Measurements from ENCODE around the gene C11orf86.
"Not testable (repeated sequence)": the region's sequence is repeated elsewhere in the genome, so short reads cannot be mapped to it uniquely, and the experiment has no call there.

The C11orf86 gene

DNA sequence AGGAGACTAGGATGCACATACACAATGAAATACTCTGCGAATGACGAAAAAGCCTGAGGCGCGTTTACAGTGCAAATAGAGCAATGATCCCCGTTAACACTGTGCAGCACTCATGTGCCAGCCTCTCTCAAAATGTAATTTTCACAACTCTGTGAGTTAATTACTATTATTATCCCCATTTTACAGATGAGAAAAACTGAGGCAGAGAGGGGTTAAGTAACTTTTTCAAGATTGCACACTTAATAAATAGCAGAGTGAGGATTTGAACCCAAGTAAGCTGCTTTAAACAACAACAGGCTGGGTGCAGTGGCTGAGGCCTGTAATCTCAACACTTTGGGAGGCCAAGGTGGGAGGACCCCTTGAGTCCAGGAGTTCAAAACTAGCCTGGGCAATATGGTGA lies 26.2 kb downstream of the C11orf86 start:
- ChIA-PET POLR2A (no interaction called here), CTCF (interaction anchor here (0.9 to 1.5 kb wide), 2 partner anchors 13 to 20 kb away, joined by 3 to 6 read pairs; partner anchors contain the start of gene SYT12)
- DNase-seq (ENCODE audit: extremely low spot score), result no peak
- TF ChIP-seq, protein P1, sequence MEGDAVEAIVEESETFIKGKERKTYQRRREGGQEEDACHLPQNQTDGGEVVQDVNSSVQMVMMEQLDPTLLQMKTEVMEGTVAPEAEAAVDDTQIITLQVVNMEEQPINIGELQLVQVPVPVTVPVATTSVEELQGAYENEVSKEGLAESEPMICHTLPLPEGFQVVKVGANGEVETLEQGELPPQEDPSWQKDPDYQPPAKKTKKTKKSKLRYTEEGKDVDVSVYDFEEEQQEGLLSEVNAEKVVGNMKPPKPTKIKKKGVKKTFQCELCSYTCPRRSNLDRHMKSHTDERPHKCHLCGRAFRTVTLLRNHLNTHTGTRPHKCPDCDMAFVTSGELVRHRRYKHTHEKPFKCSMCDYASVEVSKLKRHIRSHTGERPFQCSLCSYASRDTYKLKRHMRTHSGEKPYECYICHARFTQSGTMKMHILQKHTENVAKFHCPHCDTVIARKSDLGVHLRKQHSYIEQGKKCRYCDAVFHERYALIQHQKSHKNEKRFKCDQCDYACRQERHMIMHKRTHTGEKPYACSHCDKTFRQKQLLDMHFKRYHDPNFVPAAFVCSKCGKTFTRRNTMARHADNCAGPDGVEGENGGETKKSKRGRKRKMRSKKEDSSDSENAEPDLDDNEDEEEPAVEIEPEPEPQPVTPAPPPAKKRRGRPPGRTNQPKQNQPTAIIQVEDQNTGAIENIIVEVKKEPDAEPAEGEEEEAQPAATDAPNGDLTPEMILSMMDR (IDR thresholded peaks at IDR 0.05; ENCODE audit: control extremely low read depth, extremely low read depth, low read depth, missing control alignments), result no peak

DNA sequence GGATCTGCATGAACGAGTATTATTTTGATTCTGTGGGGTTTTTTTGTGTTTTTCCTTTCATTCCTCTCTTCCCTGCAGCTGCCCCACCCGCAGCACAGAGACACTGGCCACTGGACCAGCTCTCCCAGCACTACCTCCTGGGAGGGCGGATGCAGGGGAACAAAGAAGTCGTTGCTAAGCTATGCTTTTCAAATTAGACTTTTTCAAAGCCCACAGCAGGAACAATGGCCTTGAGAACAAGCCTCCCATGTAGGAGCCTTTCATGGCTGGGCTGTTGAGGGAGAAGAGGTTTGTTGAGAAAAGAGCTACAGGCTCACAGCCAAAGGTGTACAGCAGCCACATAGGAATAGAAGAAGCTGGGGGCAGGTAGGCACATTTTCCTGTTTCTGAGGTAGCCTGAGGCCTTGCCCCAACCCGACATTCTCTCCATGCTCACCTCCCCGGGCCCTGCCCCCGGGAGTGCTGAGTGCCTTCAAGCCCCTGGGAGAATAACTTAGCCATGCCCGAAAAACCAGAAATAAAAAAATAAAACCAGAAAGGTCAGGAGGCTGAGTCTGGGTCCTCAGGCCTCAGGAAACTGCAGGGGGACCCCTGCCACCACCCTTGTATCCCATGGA lies 27.3 kb downstream of the C11orf86 start:
- TF ChIP-seq, protein P1 (IDR thresholded peaks at IDR 0.05; ENCODE audit: control extremely low read depth, extremely low read depth, low read depth, missing control alignments), result no peak
- POLR2A ChIA-PET, result no interaction called here
- CTCF ChIA-PET, result interaction anchor here (1.0 kb wide), 1 partner anchor 29 kb away, joined by 3 read pairs; no protein-coding TSS in a partner anchor
- no peak for DNase-seq (ENCODE audit: extremely low spot score)

DNA sequence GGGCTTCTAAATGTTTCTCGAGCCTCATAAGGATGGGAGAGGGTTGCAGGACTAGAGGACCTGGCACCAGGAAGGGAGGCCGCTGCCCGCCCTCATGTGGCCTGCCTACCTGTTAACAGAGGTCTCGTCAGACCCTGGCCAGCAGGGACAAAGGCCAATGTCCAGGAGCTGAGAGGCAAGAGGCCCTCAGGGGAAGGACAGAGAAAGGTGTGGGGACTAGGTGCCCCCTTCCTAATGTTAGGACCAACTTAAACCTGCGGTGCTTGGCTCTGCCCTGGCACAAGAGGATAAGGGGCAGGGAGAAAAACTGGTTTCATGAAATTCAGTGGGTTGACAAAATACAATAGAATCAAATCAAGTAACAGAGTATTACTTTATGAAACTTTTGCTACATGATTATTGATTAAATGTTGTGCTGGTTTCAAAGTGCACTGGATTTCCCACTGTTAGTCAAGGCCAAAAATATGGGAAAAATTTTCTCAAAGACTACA lies 27.9 kb downstream of the C11orf86 start:
- ChIA-PET POLR2A (no interaction called here), CTCF (interaction anchor here (1.0 kb wide), 1 partner anchor 28 kb away, joined by 3 read pairs; no protein-coding TSS in a partner anchor)
- TF ChIP-seq, protein P1 (IDR thresholded peaks at IDR 0.05; ENCODE audit: control extremely low read depth, extremely low read depth, low read depth, missing control alignments), result no peak
- DNase-seq (ENCODE audit: extremely low spot score), result no peak

DNA sequence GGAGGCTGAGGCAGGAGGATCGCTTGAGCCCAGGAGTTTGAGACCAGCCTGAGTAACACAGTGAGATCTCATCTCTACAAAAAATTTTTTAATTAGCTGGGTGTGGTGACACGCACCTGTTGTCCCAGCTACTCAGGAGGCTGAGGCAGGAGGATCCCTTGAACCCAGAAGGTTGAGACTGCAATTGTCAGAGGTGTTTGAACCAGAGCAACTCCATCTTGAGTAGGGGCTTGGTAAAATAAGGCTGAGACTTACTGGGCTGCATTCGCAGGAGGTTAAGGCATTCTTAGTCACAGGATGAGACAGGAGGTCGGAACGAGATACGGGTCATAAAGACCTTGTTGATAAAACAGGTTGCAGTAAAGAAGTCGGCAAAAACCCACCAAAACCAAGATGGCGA lies 30.1 kb downstream of the C11orf86 start:
- DNase-seq (ENCODE audit: extremely low spot score); CTCF ChIA-PET: not testable (repeated sequence)
- POLR2A ChIA-PET, result interaction anchor here (0.5 kb wide), 1 partner anchor 59 kb away, joined by 4 read pairs; no protein-coding TSS in a partner anchor

DNA sequence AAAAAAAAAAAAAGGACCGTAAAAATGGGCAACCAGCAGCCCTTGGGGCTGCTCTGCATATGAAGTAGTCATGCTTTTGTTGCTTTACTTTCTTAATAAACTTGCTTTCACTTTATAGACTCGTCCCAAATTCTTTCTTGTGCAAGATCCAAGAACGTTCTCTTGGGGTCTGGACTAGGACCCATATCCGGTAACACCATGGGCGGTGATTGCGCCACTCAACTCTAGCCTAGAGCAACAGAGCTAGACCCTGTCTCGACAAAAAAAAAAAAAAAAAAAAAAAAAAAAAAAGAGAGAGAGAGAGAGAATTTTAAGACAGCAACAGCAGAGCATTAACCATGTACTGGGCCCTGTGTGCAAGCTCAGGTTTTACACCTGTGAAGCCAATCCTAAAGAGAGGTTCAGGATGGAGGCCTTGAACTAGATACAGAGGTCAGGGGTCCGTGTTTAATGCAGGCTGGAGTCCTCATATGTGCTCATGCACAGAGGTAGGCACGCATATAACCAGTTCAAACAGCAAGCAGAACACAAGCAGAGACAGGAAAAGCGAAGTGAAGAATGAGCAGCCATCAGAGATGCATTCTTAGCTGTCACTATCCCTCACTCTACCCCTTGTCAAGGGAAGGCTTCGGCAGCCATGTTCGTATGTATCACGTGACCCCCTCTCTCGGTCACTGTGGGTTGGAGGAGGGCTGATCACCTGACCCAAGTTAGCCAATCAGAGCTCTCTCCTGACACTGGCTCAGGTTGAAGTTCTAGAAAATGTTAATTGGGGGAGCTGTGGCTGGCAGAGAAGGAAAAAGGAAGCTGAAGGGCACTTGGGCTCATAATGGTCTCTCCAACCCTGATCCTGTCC lies 31.2 kb downstream of the C11orf86 start:
- DNase-seq (ENCODE audit: extremely low spot score), result no peak
- TF ChIP-seq, protein P1 (IDR thresholded peaks at IDR 0.05; ENCODE audit: control extremely low read depth, extremely low read depth, low read depth, missing control alignments), result no peak
- POLR2A ChIA-PET, result no interaction called here
- CTCF ChIA-PET, result interaction anchor here (1.0 to 2.0 kb wide), 2 partner anchors 10 to 16 kb away, joined by 5 read pairs; no protein-coding TSS in a partner anchor

DNA sequence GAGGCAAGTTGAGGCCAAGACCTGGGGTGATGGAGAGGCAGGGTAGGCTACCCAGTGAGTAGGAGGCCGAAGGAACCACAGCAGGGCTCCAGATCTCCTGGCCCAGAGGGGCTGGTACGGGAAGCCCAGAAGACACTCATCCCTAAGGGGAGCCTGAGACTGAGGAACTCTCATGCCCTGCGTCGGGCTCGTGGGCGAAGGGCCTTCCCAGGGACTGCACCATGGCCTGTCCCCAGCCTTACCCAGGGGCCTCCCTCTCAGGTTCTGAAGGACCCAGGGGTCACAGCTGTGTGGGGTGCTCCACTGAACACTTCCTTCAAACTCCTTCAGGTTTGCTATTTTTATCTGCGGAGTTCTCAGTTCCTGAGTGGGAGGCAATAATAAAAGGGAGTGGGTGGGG lies 32.0 kb downstream of the C11orf86 start:
- POLR2A ChIA-PET, result no interaction called here

More for the DNA sequence above, 32.0 kb downstream of the C11orf86 start:
- CTCF ChIA-PET, result interaction anchor here (2.0 kb wide), 1 partner anchor 9 kb away, joined by 5 read pairs; no protein-coding TSS in a partner anchor
- DNase-seq (ENCODE audit: extremely low spot score), result no peak
- TF ChIP-seq, protein P1 (IDR thresholded peaks at IDR 0.05; ENCODE audit: control extremely low read depth, extremely low read depth, low read depth, missing control alignments), result no peak
